HepG2 (cell line): Measurements from ENCODE around the gene EIF4G3. TPM values are rescaled to one million over a fixed set of nuclear protein-coding genes. Genes with fewer than 3 reads are reported as not detected.

Experiments used
- ATAC-seq: fragments of 200-7000 bp; cut with Tn5 transposase; 3 replicates; pipeline ENCODE4 v1.9.1; 2020; ENCODE audit warnings: mild to moderate bottlenecking, moderate library complexity
- BruUV-seq: library from RNA; stranded (reverse); fragments of 400-500 nt; replicated peaks from 2 replicates; lab custom pipeline; 2021; lab: Mats Ljungman, UMichigan
- CTCF ChIA-PET: fragments of 300-600 bp; formaldehyde crosslinking; extraction: SDS; loops from one replicate; lab custom pipeline; 2021; ENCODE audit warnings: low total read pairs, inconsistent platforms, low intra/inter-chr PET ratio; lab: Yijun Ruan, JAX
- POLR2A ChIA-PET: fragments of 350-600 bp; sonication (Branson Sonifier 250); formaldehyde crosslinking; loops from one replicate; lab custom pipeline; 2020; ENCODE audit warnings: antibody characterized with exemption, inconsistent platforms; lab: Yijun Ruan, JAX
- DNase-seq: peaks from one replicate; pipeline ENCODE4 v3.0.0-alpha.2; 2015; ENCODE audit warnings: low spot score
- FAIRE-seq: peaks from 3 replicates; lab custom pipeline; 2011; peaks lifted over from hg19 to GRCh38; lab: Jason Lieb, UNC
- H2AFZ ChIP-seq: one replicate; pipeline ENCODE4 v1.6.1; 2011; ENCODE audit warnings: low read length, inconsistent platforms
- H3K27ac ChIP-seq: fragments of 300-600 bp; 3 replicates; pipeline ENCODE4 v1.8.0; 2011; ENCODE audit warnings: mixed run types, mild to moderate bottlenecking, mixed read lengths, low read length, inconsistent platforms; ENCODE audit not compliant: insufficient read depth; ENCODE audit errors: extremely low read length
- H3K27me3 ChIP-seq, 2 experiments: fragments of 200-600 bp in 1 of 2; 2 replicates in 1 of 2; 3 replicates in 1 of 2; pipeline versions ENCODE4 v1.6.0 to v1.8.0; 2011; ENCODE audit warnings: low read length in 2 of 2, mild to moderate bottlenecking in 2 of 2, moderate library complexity in 2 of 2, inconsistent platforms in 1 of 2; ENCODE audit not compliant: insufficient read depth in 2 of 2, control insufficient read depth in 1 of 2
- H3K36me3 ChIP-seq, 2 experiments: fragments of 200-600 bp in 1 of 2; replicated peaks in 1 of 2; 2 replicates in 1 of 2; 3 replicates in 1 of 2; pipeline versions ENCODE4 v1.5.1 to v1.8.0; 2011; ENCODE audit warnings: low read length in 2 of 2, inconsistent platforms in 1 of 2; ENCODE audit not compliant: insufficient read depth in 2 of 2, control insufficient read depth in 1 of 2
- H3K4me1 ChIP-seq: 2 replicates; pipeline ENCODE4 v1.5.1; 2012; ENCODE audit warnings: low read length, inconsistent platforms; ENCODE audit not compliant: insufficient read depth
- H3K4me2 ChIP-seq: 2 replicates; pipeline ENCODE4 v1.6.0; 2011; ENCODE audit warnings: low read depth, low read length, inconsistent platforms
- H3K4me3 ChIP-seq, 3 experiments: fragments of 200-600 bp in 1 of 3; sonication (generic), shearing (Covaris generic) in 1 of 3; replicated peaks in 1 of 3; 2 replicates each; pipeline ENCODE4 v1.5.1; 2011 to 2016; ENCODE audit warnings: low read length in 3 of 3, inconsistent platforms in 2 of 3, low read depth in 2 of 3, mild to moderate bottlenecking in 2 of 3, control low read depth in 1 of 3, mixed read lengths in 1 of 3; ENCODE audit not compliant: insufficient read depth in 1 of 3
- H3K79me2 ChIP-seq: one replicate; pipeline ENCODE4 v1.6.1; 2011; ENCODE audit warnings: low read length, inconsistent platforms; ENCODE audit not compliant: insufficient read depth
- H3K9ac ChIP-seq: 2 replicates; pipeline ENCODE4 v1.6.0; 2011; ENCODE audit warnings: mild to moderate bottlenecking, low read depth, low read length, inconsistent platforms; ENCODE audit not compliant: insufficient read depth
- H3K9me3 ChIP-seq: 2 replicates; pipeline ENCODE4 v1.5.1; 2012; ENCODE audit warnings: mild to moderate bottlenecking, low read length
- H4K20me1 ChIP-seq: 2 replicates; pipeline ENCODE4 v1.6.0; 2011; ENCODE audit warnings: inconsistent platforms, mild to moderate bottlenecking, low read length, moderate library complexity; ENCODE audit not compliant: insufficient read depth
- ARNT ChIP-seq: fragments of 450-650 bp; IDR thresholded peaks from 2 replicates; pipeline ENCODE4 v1.6.1; 2017
- ARNT2 ChIP-seq: sonication (generic); formaldehyde crosslinking; IDR thresholded peaks from 2 replicates; pipeline ENCODE4 v1.8.0; 2022; ENCODE audit warnings: mild to moderate bottlenecking, low read depth, missing genetic modification reagents, moderate library complexity
- CCAR2 ChIP-seq: fragments of 200-400 bp; formaldehyde crosslinking; optimal IDR thresholded peaks from 2 replicates; pipeline ENCODE3; 2018; ENCODE audit warnings: low read depth, mild to moderate bottlenecking, low read length, moderate library complexity
- CREM ChIP-seq, 2 experiments: sonication (generic) in 1 of 2; formaldehyde crosslinking in 1 of 2; IDR thresholded peaks; 2 replicates each; pipeline versions ENCODE4 v1.4.0 to v1.6.1; 2016 to 2020; ENCODE audit warnings: antibody characterized with exemption in 1 of 2, mild to moderate bottlenecking in 1 of 2, missing genetic modification reagents in 1 of 2
- GMEB2 ChIP-seq: IDR thresholded peaks from 2 replicates; pipeline ENCODE4 v1.6.1; 2016; ENCODE audit warnings: missing biosample characterization, missing genetic modification reagents, low read depth
- HDAC1 ChIP-seq: sonication (generic); formaldehyde crosslinking; IDR thresholded peaks from 2 replicates; pipeline ENCODE4 v1.5.1; 2020; ENCODE audit warnings: mild to moderate bottlenecking, missing genetic modification reagents
- KDM5B ChIP-seq: sonication (generic); formaldehyde crosslinking; IDR thresholded peaks from 2 replicates; pipeline ENCODE4 v1.4.0; 2020; ENCODE audit warnings: missing genetic modification reagents, mild to moderate bottlenecking, borderline replicate concordance
- KLF15 ChIP-seq: sonication (generic); formaldehyde crosslinking; IDR thresholded peaks from 2 replicates; pipeline ENCODE4 v1.8.1; 2023; ENCODE audit warnings: borderline replicate concordance, mild to moderate bottlenecking, inconsistent platforms, missing genetic modification reagents, mixed read lengths
- MIXL1 ChIP-seq: IDR thresholded peaks from 2 replicates; pipeline ENCODE4 v1.6.1; 2016
- MTA3 ChIP-seq: sonication (generic); formaldehyde crosslinking; IDR thresholded peaks from 2 replicates; pipeline ENCODE4 v1.4.0; 2020; ENCODE audit warnings: missing genetic modification reagents
- SPEN ChIP-seq: sonication (generic); formaldehyde crosslinking; IDR thresholded peaks from 2 replicates; pipeline ENCODE4 v1.5.1; 2020; ENCODE audit warnings: low read depth, mild to moderate bottlenecking, missing genetic modification reagents
- ZEB1 ChIP-seq: IDR thresholded peaks from 2 replicates; pipeline ENCODE4 v1.6.1; 2012; ENCODE audit warnings: mild to moderate bottlenecking, low read depth, inconsistent platforms; ENCODE audit not compliant: insufficient replicate concordance
- ZNF33A ChIP-seq: sonication (generic); formaldehyde crosslinking; IDR thresholded peaks from 2 replicates; pipeline ENCODE4 v1.5.1; 2020; ENCODE audit warnings: missing genetic modification reagents, mild to moderate bottlenecking, moderate library complexity, borderline replicate concordance
- WGBS: methylation state at CpG from one replicate; pipeline ENCODE4 v1.1.6; 2017; ENCODE audit warnings: low lambda C conversion rate; 5-methylcytosine and 5-hydroxymethylcytosine counted together
- in situ Hi-C: cut with HindIII; loops from 2 replicates; pipeline ENCODE4 v1.10.0; 2017; ENCODE audit warnings: low pct_unique_long_range_greater_than_20kb; ENCODE audit not compliant: extremely low pct_ligation_motif_present
- intact Hi-C: fragments of 100-400 bp; cut with micrococcal nuclease; formaldehyde crosslinking; loops from one replicate; pipeline ENCODE4 v1.10.0; 2022; ENCODE audit not compliant: unreplicated experiment
- polyA plus RNA-seq, 8 experiments: library from polyadenylated mRNA; depleted of rRNA in 3 of 8; stranded (reverse) in 7 of 8; unstranded in 1 of 8; fragments of >200 nt; fragmentation: Illumina TruSeq in 4 of 8; extraction: Trizol in 4 of 8; gene quantifications; 2 replicates each; pipeline versions ENCODE4 v1.2.1 to v1.2.3, GENCODE V29; 2011 to 2016; ENCODE audit warnings: low read depth in 4 of 8, missing spikeins in 1 of 8, mixed read lengths in 1 of 8; ENCODE audit not compliant: insufficient read depth in 1 of 8
- total RNA-seq, 5 experiments: library from RNA; depleted of rRNA; stranded (reverse); fragments of >200 nt; fragmentation: Illumina TruSeq; extraction: Trizol; gene quantifications; 2 replicates each; pipeline ENCODE4 v1.2.3, GENCODE V29; 2016; ENCODE audit warnings: low read depth in 1 of 5
- TF ChIP-seq, protein P1 (sequence below): sonication (generic); formaldehyde crosslinking; IDR thresholded peaks from 2 replicates; pipeline ENCODE4 v1.4.0; 2020; ENCODE audit warnings: missing genetic modification reagents; ENCODE audit errors: not compliant biosample characterization

Gene EIF4G3
- total and polyA plus RNA-seq, 2 of the 13 experiments (the other 11 are each of a cell fraction or from before 2014, with no cell fraction given), result 22.2 to 27.6 TPM

- no peak for TF ChIP-seq MTA3 (CRISPR knock-in tag)
- in situ Hi-C loops (loop anchor here (25.0 kb wide), 1 partner anchor 191 kb away; the partner anchor contains the start of gene EIF4G3), intact Hi-C loops (no loop called here)
- H3K27ac ChIP-seq, result no peak overlapping the region
- ChIA-PET CTCF (no interaction called here), POLR2A (no interaction called here)
- no TSS peak for BruUV-seq
- H3K79me2 ChIP-seq, result no peaks in the 10 kb centered on the region
- no peak for ATAC-seq
- H3K4me2 ChIP-seq, result no peak overlapping the region
- DNase-seq, result no peak
- no peak overlapping the region for H2AFZ ChIP-seq
- no peak overlapping the region for H3K9ac ChIP-seq
- H3K36me3 ChIP-seq, result peaks cover 2 to 3% of the 10 kb centered on the region in 2 experiments; a peak in 1 of 5 replicates
- H3K9me3 ChIP-seq, result no peaks in the 10 kb centered on the region
- no peak overlapping the region for H3K4me3 ChIP-seq
- FAIRE-seq, result no peak
- H4K20me1 ChIP-seq, result no peaks in the 10 kb centered on the region
- peaks cover 5% of the 10 kb centered on the region for H3K4me1 ChIP-seq
- H3K27me3 ChIP-seq, result no peaks in the 10 kb centered on the region
Observed at GRCh38 chr1:20996554-20996953, 180.1 kb downstream of the EIF4G3 start.

DNA sequence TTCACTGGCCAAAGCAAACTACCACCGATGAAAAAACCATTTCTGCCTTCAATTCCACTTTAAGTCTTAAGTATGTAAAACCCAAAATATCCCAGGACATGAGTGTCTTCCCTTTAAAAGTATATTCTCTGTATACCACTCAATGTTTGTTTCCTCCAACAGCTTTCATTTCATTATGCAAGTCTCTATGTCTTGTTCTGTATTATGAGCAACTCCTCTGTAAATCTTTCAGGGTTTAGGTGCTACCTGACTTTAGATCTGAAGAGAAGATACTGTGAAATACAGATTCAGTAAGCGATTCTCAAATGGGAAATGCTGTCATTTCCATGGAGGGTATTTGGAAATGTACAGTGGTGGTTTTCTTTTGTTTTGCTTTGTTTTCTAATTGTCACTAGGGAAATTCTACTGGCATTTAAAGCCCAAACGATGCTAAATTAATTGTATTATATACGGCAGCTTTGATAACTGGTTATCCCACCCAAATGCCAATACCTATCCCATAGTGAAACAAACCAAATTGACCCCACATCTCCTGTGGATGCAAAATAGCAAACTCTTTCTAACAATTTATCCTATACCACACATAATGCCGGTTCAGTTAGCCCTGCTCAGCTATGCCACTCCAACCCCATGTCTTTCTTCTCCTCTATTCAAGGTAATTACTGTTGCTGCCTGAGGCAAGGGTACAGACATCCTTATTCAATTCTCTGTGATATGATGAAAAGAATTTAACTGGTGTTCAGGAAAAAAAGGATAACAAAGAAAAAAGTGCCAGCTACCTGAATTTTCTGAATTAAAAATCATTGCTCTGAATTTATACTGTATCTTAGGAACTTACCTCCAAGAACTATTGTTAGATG is 182.8 kb downstream of the EIF4G3 start:
- ChIA-PET CTCF (no interaction called here), POLR2A (no interaction called here)
- Histone ChIP-seq H3K9ac (no peak overlapping the region), H4K20me1 (no peaks in the 10 kb centered on the region), H3K27me3 (no peaks in the 10 kb centered on the region; a peak in 1 of 5 replicates), H3K27ac (no peak overlapping the region), H2AFZ (no peak overlapping the region), H3K9me3 (no peaks in the 10 kb centered on the region), H3K4me1 (no peaks in the 10 kb centered on the region), H3K4me3 (no peak overlapping the region), H3K79me2 (no peaks in the 10 kb centered on the region), H3K36me3 (no peaks in the 10 kb centered on the region), H3K4me2 (no peak overlapping the region)
- FAIRE-seq, result no peak
- no peak for ATAC-seq
- intact Hi-C loops, result no loop called here
- in situ Hi-C loops, result loop anchor here (25.0 kb wide), 1 partner anchor 193 kb away; the partner anchor contains the start of gene EIF4G3
- no peak for DNase-seq
- BruUV-seq, result no TSS peak
- WGBS, result 95% methylated on average over 5 of the region's 5 CpGs
- TF ChIP-seq MIXL1 (CRISPR knock-in tag) (no peak), KLF15 (no peak), ARNT (no peak), HDAC1 (CRISPR knock-in tag) (no peak), SPEN (CRISPR knock-in tag) (no peak), CCAR2 (no peak), GMEB2 (CRISPR knock-in tag) (no peak), ZEB1 (no peak), ARNT2 (CRISPR knock-in tag) (no peak), ZNF33A (no peak), CREM (IDR thresholded peaks at IDR 0.05) (no peak), CREM (CRISPR knock-in tag; IDR thresholded peaks at IDR 0.05) (no peak), KDM5B (CRISPR knock-in tag) (no peak)
- TF ChIP-seq, protein P1, sequence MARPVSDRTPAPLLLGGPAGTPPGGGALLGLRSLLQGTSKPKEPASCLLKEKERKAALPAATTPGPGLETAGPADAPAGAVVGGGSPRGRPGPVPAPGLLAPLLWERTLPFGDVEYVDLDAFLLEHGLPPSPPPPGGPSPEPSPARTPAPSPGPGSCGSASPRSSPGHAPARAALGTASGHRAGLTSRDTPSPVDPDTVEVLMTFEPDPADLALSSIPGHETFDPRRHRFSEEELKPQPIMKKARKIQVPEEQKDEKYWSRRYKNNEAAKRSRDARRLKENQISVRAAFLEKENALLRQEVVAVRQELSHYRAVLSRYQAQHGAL (CRISPR knock-in tag), result no peak
